KMS-11 (cell line): ENCODE data around the gene TNFSF13.

Experiments
- H2AFZ ChIP-seq: fragments of 200-600 bp; sonication (generic); 2 replicates; pipeline ENCODE4 v1.6.1; 2016; ENCODE audit warnings: antibody characterized with exemption, mixed run types, low read depth
- H3K27ac ChIP-seq: fragments of 200-600 bp; sonication (generic); 2 replicates; pipeline ENCODE4 v1.6.1; 2016; ENCODE audit warnings: mild to moderate bottlenecking, mixed run types
- H3K27me3 ChIP-seq: fragments of 200-600 bp; sonication (generic); 2 replicates; pipeline ENCODE4 v1.6.1; 2017; ENCODE audit warnings: mild to moderate bottlenecking, low read depth, mixed run types, moderate library complexity; ENCODE audit not compliant: insufficient read depth
- H3K36me3 ChIP-seq: fragments of 200-600 bp; sonication (generic); 2 replicates; pipeline ENCODE4 v1.6.1; 2017; ENCODE audit warnings: mild to moderate bottlenecking, mixed run types; ENCODE audit not compliant: insufficient read depth
- H3K4me1 ChIP-seq: fragments of 200-600 bp; sonication (generic); 2 replicates; pipeline ENCODE4 v1.6.1; 2016; ENCODE audit warnings: mild to moderate bottlenecking, low read depth, mixed run types; ENCODE audit not compliant: poor library complexity, severe bottlenecking
- H3K4me2 ChIP-seq: fragments of 200-600 bp; sonication (generic); 2 replicates; pipeline ENCODE4 v1.7.0; 2016; ENCODE audit warnings: mild to moderate bottlenecking, mixed run types
- H3K4me3 ChIP-seq: fragments of 200-600 bp; sonication (generic); IDR thresholded peaks from 2 replicates; pipeline ENCODE4 v1.6.1; 2017; ENCODE audit warnings: low read depth, low read length, mixed read lengths; ENCODE audit not compliant: insufficient read depth
- H3K79me2 ChIP-seq: fragments of 200-600 bp; sonication (generic); 2 replicates; pipeline ENCODE4 v1.6.1; 2016; ENCODE audit warnings: low read depth, mixed run types; ENCODE audit not compliant: insufficient read depth
- H3K9ac ChIP-seq: fragments of 200-600 bp; sonication (generic); 2 replicates; pipeline ENCODE4 v1.6.1; 2016; ENCODE audit warnings: mild to moderate bottlenecking, mixed run types
- H4K20me1 ChIP-seq: fragments of 200-600 bp; sonication (generic); 2 replicates; pipeline ENCODE4 v1.6.1; 2016; ENCODE audit warnings: mild to moderate bottlenecking, mixed run types; ENCODE audit not compliant: insufficient read depth
- TF ChIP-seq, protein P1 (sequence below): fragments of 200-600 bp; sonication (generic); conservative IDR thresholded peaks from 2 replicates; pipeline ENCODE4 v1.6.1; 2017; ENCODE audit warnings: low read depth, mild to moderate bottlenecking, antibody characterized with exemption, low read length, moderate library complexity, mixed read lengths

The TNFSF13 gene

DNA sequence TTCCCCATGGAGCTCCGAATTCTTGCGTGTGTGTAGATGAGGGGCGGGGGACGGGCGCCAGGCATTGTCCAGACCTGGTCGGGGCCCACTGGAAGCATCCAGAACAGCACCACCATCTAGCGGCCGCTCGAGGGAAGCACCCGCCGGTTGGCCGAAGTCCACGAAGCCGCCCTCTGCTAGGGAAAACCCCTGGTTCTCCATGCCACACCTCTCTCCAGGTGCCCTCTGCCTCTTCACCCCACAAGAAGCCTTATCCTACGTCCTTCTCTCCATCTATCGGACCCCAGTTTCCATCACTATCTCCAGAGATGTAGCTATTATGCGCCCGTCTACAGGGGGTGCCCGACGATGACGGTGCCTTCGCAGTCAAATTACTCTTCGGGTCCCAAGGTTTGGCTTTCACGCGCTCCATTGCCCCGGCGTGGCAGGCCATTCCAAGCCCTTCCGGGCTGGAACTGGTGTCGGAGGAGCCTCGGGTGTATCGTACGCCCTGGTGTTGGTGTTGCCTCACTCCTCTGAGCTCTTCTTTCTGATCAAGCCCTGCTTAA is 2.6 kb downstream of the TNFSF13 start:
- Histone ChIP-seq H3K27me3 (no peaks in the 10 kb centered on the region), H3K36me3 (no peaks in the 10 kb centered on the region), H3K9ac (peak overlapping the region; percentile 47; the same call in 1 of the 2 replicates), H3K4me3 (no peak overlapping the region), H2AFZ (peak overlapping the region; percentile 34; the same call in 1 of the 2 replicates), H3K79me2 (peaks cover 8% of the 10 kb centered on the region; the same call in 1 of the 2 replicates), H4K20me1 (no peaks in the 10 kb centered on the region), H3K4me1 (no peaks in the 10 kb centered on the region), H3K4me2 (peak overlapping the region; percentile 45; the same call in 1 of the 2 replicates), H3K27ac (peak overlapping the region; percentile 24; the same call in 1 of the 2 replicates)
- TF ChIP-seq, protein P1, sequence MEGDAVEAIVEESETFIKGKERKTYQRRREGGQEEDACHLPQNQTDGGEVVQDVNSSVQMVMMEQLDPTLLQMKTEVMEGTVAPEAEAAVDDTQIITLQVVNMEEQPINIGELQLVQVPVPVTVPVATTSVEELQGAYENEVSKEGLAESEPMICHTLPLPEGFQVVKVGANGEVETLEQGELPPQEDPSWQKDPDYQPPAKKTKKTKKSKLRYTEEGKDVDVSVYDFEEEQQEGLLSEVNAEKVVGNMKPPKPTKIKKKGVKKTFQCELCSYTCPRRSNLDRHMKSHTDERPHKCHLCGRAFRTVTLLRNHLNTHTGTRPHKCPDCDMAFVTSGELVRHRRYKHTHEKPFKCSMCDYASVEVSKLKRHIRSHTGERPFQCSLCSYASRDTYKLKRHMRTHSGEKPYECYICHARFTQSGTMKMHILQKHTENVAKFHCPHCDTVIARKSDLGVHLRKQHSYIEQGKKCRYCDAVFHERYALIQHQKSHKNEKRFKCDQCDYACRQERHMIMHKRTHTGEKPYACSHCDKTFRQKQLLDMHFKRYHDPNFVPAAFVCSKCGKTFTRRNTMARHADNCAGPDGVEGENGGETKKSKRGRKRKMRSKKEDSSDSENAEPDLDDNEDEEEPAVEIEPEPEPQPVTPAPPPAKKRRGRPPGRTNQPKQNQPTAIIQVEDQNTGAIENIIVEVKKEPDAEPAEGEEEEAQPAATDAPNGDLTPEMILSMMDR = peak; percentile 19; the same call in 1 of the 2 replicates

DNA sequence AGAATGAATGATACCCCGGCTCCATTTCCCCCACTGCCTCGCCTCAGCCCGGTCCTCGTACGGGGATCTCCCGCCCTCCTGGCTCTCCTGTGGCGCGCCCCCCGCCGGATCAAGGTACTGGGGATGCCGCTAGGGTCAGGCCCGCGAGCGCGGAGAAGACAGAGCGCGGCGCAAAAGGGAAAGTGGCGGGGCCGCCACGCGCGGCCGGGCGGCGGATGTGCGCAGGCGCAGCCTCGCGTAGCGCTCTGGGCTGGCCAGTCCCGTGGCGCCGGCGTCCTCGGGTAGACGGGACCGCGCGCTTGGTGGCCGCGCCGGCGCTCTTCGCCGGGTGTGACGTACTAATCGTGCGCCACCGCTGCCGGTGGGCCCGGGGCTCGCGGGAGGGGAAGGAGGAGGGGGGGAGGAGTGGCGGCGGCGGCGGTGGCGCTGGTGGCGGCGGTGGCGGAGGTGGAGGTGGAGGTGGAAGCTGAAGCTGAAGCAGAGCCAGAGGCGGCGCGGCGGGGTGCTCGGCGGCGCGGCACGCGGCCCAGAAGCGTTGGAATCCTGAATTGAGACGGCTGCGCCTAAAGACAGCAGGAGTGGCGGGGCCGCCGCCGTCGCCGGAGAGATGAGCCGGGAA is 3.1 kb downstream of the TNFSF13 start, which contains the start of gene SENP3:
TSS of gene SENP3 (plus strand) at position 331 of the 619 bp plus-strand sequence. CDS start 1,158 bp downstream, outside the sequence.
- Histone ChIP-seq H3K79me2 (peaks cover 8% of the 10 kb centered on the region; the same call in 1 of the 2 replicates), H3K27ac (peak within 1 kb of the TSS; percentile 28; the same call in 1 of the 2 replicates), H3K4me1 (no peaks in the 10 kb centered on the region)

DNA sequence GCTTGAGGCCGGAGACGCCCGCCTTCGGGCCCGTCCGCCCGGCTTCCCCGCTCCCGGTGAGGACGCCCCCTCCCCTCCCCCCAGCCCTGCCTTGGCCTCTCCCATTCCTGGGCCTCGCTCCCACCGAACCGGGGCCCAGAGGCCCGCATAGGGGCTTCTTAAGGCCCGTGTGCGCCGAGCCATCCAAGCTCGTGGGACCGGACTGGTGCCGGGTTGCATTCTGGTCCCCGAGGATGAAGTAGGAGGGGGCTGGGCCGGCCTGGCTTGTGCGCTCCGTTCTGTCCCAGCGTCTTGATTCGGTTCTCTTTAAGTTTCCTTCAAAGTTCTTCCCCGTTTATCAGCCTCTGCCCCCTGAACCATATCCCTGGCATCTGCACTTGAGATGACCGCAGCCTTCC is 3.7 kb downstream of the TNFSF13 start:
- no peaks in the 10 kb centered on the region for H3K36me3 ChIP-seq
- H3K4me1 ChIP-seq = no peaks in the 10 kb centered on the region
- no peaks in the 10 kb centered on the region for H3K27me3 ChIP-seq
- peaks cover 8% of the 10 kb centered on the region; the same call in 1 of the 2 replicates for H3K79me2 ChIP-seq
- no peak overlapping the region for H3K4me3 ChIP-seq
- no peaks in the 10 kb centered on the region for H4K20me1 ChIP-seq
- peak overlapping the region; percentile 28; the same call in 1 of the 2 replicates for H3K27ac ChIP-seq
- no peak overlapping the region for H2AFZ ChIP-seq
- H3K4me2 ChIP-seq = peak overlapping the region; percentile 42; the same call in 1 of the 2 replicates
- peak overlapping the region; percentile 47; the same call in 1 of the 2 replicates for H3K9ac ChIP-seq
- TF ChIP-seq, protein P1 = no peak

More for the DNA sequence above, 3.1 kb downstream of the TNFSF13 start, which contains the start of gene SENP3:
- Histone ChIP-seq H3K4me3 (no peak within 1 kb of the TSS), H3K36me3 (no peaks in the 10 kb centered on the region), H3K27me3 (no peaks in the 10 kb centered on the region), H3K4me2 (peak within 1 kb of the TSS; percentile 45), H3K9ac (peak within 1 kb of the TSS; percentile 47; the same call in 1 of the 2 replicates), H2AFZ (peak within 1 kb of the TSS; percentile 34; the same call in 1 of the 2 replicates), H4K20me1 (no peaks in the 10 kb centered on the region)
- TF ChIP-seq, protein P1 = no peak

DNA sequence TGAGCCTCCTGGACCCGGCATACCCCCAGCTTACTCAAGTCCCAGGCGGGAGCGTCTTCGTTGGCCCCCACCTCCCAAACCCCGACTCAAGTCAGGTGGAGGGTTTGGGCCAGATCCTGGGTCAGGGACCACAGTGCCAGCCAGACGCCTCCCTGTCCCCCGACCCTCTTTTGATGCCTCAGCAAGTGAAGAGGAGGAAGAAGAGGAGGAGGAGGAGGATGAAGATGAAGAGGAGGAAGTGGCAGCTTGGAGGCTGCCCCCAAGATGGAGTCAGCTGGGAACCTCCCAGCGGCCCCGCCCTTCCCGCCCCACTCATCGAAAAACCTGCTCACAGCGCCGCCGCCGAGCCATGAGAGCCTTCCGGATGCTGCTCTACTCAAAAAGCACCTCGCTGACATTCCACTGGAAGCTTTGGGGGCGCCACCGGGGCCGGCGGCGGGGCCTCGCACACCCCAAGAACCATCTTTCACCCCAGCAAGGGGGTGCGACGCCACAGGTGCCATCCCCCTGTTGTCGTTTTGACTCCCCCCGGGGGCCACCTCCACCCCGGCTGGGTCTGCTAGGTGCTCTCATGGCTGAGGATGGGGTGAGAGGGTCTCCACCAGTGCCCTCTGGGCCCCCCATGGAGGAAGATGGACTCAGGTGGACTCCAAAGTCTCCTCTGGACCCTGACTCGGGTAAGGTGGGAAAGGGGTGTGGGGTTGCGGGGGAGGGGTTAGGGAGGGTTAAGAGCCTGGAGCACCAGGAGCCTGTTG is 4.7 kb downstream of the TNFSF13 start:
- Histone ChIP-seq H3K4me2 (peak overlapping the region; percentile 42; the same call in 1 of the 2 replicates), H3K4me3 (no peak overlapping the region), H4K20me1 (no peaks in the 10 kb centered on the region), H3K27ac (no peak overlapping the region), H3K27me3 (no peaks in the 10 kb centered on the region), H3K79me2 (peaks cover 8% of the 10 kb centered on the region; the same call in 1 of the 2 replicates), H2AFZ (no peak overlapping the region), H3K36me3 (no peaks in the 10 kb centered on the region), H3K9ac (no peak overlapping the region), H3K4me1 (no peaks in the 10 kb centered on the region)
- TF ChIP-seq, protein P1 = no peak
